Measurements from ENCODE around the gene STYX. TPM values are rescaled to one million over a fixed set of nuclear protein-coding genes. Genes with fewer than 3 reads are reported as not detected.

The STYX gene
- total RNA-seq, 1 experiment from 2014 or later = 16.3 TPM

- ChIA-PET CTCF (interaction anchor here (0.7 to 10.8 kb wide), 8 partner anchors 44 to 231 kb away, joined by 3 to 135 read pairs (median 4); partner anchors contain the start of gene FERMT2), POLR2A (interaction anchor here (0.6 to 2.1 kb wide), 4 partner anchors 11 to 678 kb away, joined by 3 to 12 read pairs (median 8); partner anchors contain the start of gene FERMT2)
- H3K9me3 Mint-ChIP-seq (ENCODE audit: unreplicated experiment) = no peaks in the 10 kb centered on the region
- no TSS peak for BruUV-seq (replicated peaks)
- no peaks in the 10 kb centered on the region for H3K36me3 Mint-ChIP-seq (ENCODE audit: insufficient read depth, unreplicated experiment)
- no peak overlapping the region for H3K27ac Mint-ChIP-seq (ENCODE audit: low read depth, unreplicated experiment)
- no peaks in the 10 kb centered on the region for H3K4me1 Mint-ChIP-seq (ENCODE audit: insufficient read depth, unreplicated experiment)
- no peak overlapping the region for H3K4me3 Mint-ChIP-seq (ENCODE audit: unreplicated experiment)
- intact Hi-C loops (cut with micrococcal nuclease) = no loop called here
- DNase-seq (ENCODE audit: unreplicated experiment) = no peak
- no peak for TF ChIP-seq CTCF (IDR thresholded peaks at IDR 0.05; ENCODE audit: unreplicated experiment)
- H3K27me3 Mint-ChIP-seq (ENCODE audit: insufficient read depth, unreplicated experiment) = no peaks in the 10 kb centered on the region
These were observed 94.5 kb downstream of the STYX start for GRCh38 chr14:52824462-52824861.

Other genes starting within 250 kb of the STYX start
- 2.2 and 3.8 TPM in 2 replicates for gene TXNDC16, start 177.7 kb upstream of the STYX start, total RNA-seq (2022)
- gene GPR137C, start 177.3 kb upstream of the STYX start, total RNA-seq (2022) = 0.10 TPM in 1 of 2 replicates, not detected in the other
- 52.0 and 55.5 TPM in 2 replicates for gene ERO1A, start 34.6 kb upstream of the STYX start, total RNA-seq (2022)
- 83.9 and 90.0 TPM in 2 replicates for gene PSMC6, start 23.0 kb upstream of the STYX start, total RNA-seq (2022)
- gene GNPNAT1, start 61.4 kb downstream of the STYX start, total RNA-seq (2022) = 39.2 and 58.8 TPM in 2 replicates
- 62.2 and 62.7 TPM in 2 replicates for gene FERMT2, start 220.9 kb downstream of the STYX start, total RNA-seq (2022)